HAP-1 (cell line): Measurements from ENCODE around the gene ARHGAP15.

ENCODE experiments used
- DNase-seq, 2 experiments: peaks; one replicate each; pipeline ENCODE4 v3.0.0-alpha.2; 2016 to 2020; ENCODE audit warnings: low spot score in 2 of 2
- H3K27me3 ChIP-seq: fragments of 250-450 bp; sonication (Bioruptor Pico); 2 replicates; pipeline ENCODE4 v1.5.1; 2020; ENCODE audit warnings: low read depth, mild to moderate bottlenecking, moderate library complexity
- H3K36me3 ChIP-seq: fragments of 250-450 bp; sonication (Bioruptor Pico); replicated peaks from 2 replicates; pipeline ENCODE4 v1.5.1; 2020; ENCODE audit warnings: mild to moderate bottlenecking
- H3K4me1 ChIP-seq: fragments of 250-450 bp; sonication (Bioruptor Pico); 2 replicates; pipeline ENCODE4 v1.5.1; 2020; ENCODE audit warnings: mild to moderate bottlenecking
- H3K4me3 ChIP-seq: fragments of 250-450 bp; sonication (Bioruptor Pico); 2 replicates; pipeline ENCODE4 v1.5.1; 2020; ENCODE audit warnings: mild to moderate bottlenecking, moderate library complexity
- H3K9me3 ChIP-seq: fragments of 250-450 bp; sonication (Bioruptor Pico); 2 replicates; pipeline ENCODE4 v1.5.1; 2020; ENCODE audit warnings: mild to moderate bottlenecking, moderate library complexity
- in situ Hi-C: fragments of 300-500 bp; cut with MboI; formaldehyde crosslinking; loops from 3 replicates; pipeline ENCODE4 v1.14.3; 2020; ENCODE audit warnings: low sequenced_read_pairs, inconsistent platforms, mixed read lengths

The ARHGAP15 gene

DNA sequence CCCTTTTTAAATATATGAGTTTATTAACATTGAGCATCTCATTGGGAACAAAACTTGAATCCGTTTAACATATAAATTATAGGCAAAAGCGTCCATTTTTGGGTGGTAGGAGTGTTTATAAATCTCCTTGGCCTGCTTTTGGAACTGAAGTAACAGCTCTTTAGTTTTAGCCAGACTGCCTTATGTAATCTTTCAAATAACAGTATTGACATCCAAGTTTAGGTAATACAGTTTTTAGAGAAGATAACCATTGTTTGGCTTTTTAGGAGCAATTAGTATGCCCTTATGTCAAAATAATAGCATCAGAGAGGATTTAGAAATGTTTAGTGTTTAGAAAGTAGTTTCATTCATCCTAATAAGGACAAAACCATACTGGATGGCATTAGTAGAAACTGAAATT lies 361.9 kb downstream of the ARHGAP15 start:
- no peak for DNase-seq
- in situ Hi-C loops, result no loop called here
- H3K4me3 ChIP-seq, result no peak overlapping the region
- 0 out of 2 replicates have a peak, but pooled peaks cover 3% of the 10 kb centered on the region for H3K27me3 ChIP-seq
- H3K4me1 ChIP-seq, result no peaks in the 10 kb centered on the region; the same call in 1 of the 2 replicates
- H3K9me3 ChIP-seq, result no peaks in the 10 kb centered on the region; the same call in 1 of the 2 replicates
- H3K36me3 ChIP-seq, result no peaks in the 10 kb centered on the region

GRCh38 chr2:143493339-143493738 lies 364.1 kb downstream of the ARHGAP15 start:
- in situ Hi-C loops, result no loop called here
- Histone ChIP-seq H3K9me3 (no peaks in the 10 kb centered on the region; the same call in 1 of the 2 replicates), H3K4me3 (no peak overlapping the region), H3K27me3 (no peaks in the 10 kb centered on the region), H3K36me3 (no peaks in the 10 kb centered on the region), H3K4me1 (no peaks in the 10 kb centered on the region; the same call in 1 of the 2 replicates)
- no peak for DNase-seq

DNA sequence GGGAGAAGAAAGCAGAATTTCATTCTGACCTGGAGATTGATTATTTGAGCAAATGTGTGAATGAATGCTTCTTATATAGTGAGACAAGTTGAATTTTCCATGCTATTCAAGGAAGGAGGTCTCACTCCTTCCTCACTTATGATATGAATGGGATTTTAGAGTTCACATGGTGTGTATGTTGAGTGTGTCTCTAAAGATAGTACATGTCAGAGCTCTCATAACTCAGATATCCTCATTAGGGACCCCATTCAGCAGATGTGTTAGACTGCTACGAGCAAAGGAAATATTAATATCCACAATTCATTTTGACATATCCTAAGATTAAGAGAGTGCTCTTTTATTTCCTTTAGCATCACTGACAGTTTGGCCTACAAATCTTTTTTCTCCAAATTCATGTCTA lies 368.5 kb downstream of the ARHGAP15 start:
- H3K27me3 ChIP-seq, result no peaks in the 10 kb centered on the region
- no peaks in the 10 kb centered on the region for H3K4me1 ChIP-seq
- in situ Hi-C loops, result no loop called here
- no peak for DNase-seq
- no peaks in the 10 kb centered on the region; the same call in 1 of the 2 replicates for H3K9me3 ChIP-seq
- H3K4me3 ChIP-seq, result no peak overlapping the region
- no peaks in the 10 kb centered on the region for H3K36me3 ChIP-seq

GRCh38 chr2:143498496-143498895 lies 369.3 kb downstream of the ARHGAP15 start:
- in situ Hi-C loops, result no loop called here
- H3K27me3 ChIP-seq, result no peaks in the 10 kb centered on the region
- H3K4me1 ChIP-seq, result no peaks in the 10 kb centered on the region
- H3K4me3 ChIP-seq, result no peak overlapping the region
- H3K9me3 ChIP-seq, result no peaks in the 10 kb centered on the region; the same call in 1 of the 2 replicates
- H3K36me3 ChIP-seq, result no peaks in the 10 kb centered on the region
- DNase-seq, result no peak

GRCh38 chr2:143499061-143499460 lies 369.8 kb downstream of the ARHGAP15 start:
- Histone ChIP-seq H3K27me3 (no peaks in the 10 kb centered on the region), H3K4me3 (no peak overlapping the region), H3K36me3 (no peaks in the 10 kb centered on the region), H3K4me1 (no peaks in the 10 kb centered on the region), H3K9me3 (no peaks in the 10 kb centered on the region; the same call in 1 of the 2 replicates)
- DNase-seq, result no peak
- in situ Hi-C loops, result no loop called here

GRCh38 chr2:143501106-143501676 lies 372.0 kb downstream of the ARHGAP15 start:
- in situ Hi-C loops, result no loop called here
- no peak for DNase-seq
- H3K4me3 ChIP-seq, result no peak overlapping the region

GRCh38 chr2:143503280-143503679 lies 374.1 kb downstream of the ARHGAP15 start:
- H3K27me3 ChIP-seq, result no peaks in the 10 kb centered on the region
- in situ Hi-C loops, result no loop called here

More at GRCh38 chr2:143501106-143501676, 372.0 kb downstream of the ARHGAP15 start:
- Histone ChIP-seq H3K4me1 (no peaks in the 10 kb centered on the region), H3K36me3 (no peaks in the 10 kb centered on the region), H3K9me3 (no peaks in the 10 kb centered on the region), H3K27me3 (no peaks in the 10 kb centered on the region)

GRCh38 chr2:143504397-143504796 lies 375.2 kb downstream of the ARHGAP15 start:
- Histone ChIP-seq H3K9me3 (no peaks in the 10 kb centered on the region), H3K4me3 (no peak overlapping the region), H3K4me1 (no peaks in the 10 kb centered on the region), H3K36me3 (no peaks in the 10 kb centered on the region), H3K27me3 (no peaks in the 10 kb centered on the region)
- in situ Hi-C loops, result no loop called here
- no peak for DNase-seq

More at GRCh38 chr2:143503280-143503679, 374.1 kb downstream of the ARHGAP15 start:
- Histone ChIP-seq H3K4me3 (no peak overlapping the region), H3K36me3 (no peaks in the 10 kb centered on the region), H3K4me1 (no peaks in the 10 kb centered on the region), H3K9me3 (no peaks in the 10 kb centered on the region)
- no peak for DNase-seq

GRCh38 chr2:143505542-143505941 lies 376.3 kb downstream of the ARHGAP15 start:
- in situ Hi-C loops, result no loop called here
- no peaks in the 10 kb centered on the region for H3K4me1 ChIP-seq
- no peaks in the 10 kb centered on the region for H3K36me3 ChIP-seq
- no peaks in the 10 kb centered on the region for H3K9me3 ChIP-seq
- no peak overlapping the region for H3K4me3 ChIP-seq
- H3K27me3 ChIP-seq, result no peaks in the 10 kb centered on the region
- DNase-seq, result no peak

DNA sequence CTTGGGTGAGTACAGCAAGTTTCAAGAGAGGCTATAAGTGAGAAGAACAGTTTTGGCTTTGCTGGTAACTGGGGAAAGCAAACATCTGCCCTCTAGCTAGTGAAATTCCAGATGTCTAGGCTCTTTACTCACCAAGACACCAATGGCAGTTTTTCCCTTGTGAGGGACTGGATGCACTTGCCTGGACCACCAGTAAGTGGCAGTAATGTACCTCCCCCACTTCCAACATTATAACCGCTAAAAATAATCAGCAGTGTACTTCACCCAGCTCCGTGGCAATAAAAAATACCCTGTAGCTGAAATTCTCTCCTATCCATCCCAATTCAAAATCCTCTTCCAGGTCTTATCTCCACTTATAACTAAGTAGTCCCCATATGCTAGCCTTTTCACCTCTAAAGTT lies 383.9 kb downstream of the ARHGAP15 start:
- Histone ChIP-seq H3K9me3 (no peaks in the 10 kb centered on the region), H3K27me3 (no peaks in the 10 kb centered on the region), H3K4me3 (no peak overlapping the region), H3K4me1 (no peaks in the 10 kb centered on the region), H3K36me3 (no peaks in the 10 kb centered on the region)
- in situ Hi-C loops, result no loop called here
- peak; percentile 48 to 56 for DNase-seq

DNA sequence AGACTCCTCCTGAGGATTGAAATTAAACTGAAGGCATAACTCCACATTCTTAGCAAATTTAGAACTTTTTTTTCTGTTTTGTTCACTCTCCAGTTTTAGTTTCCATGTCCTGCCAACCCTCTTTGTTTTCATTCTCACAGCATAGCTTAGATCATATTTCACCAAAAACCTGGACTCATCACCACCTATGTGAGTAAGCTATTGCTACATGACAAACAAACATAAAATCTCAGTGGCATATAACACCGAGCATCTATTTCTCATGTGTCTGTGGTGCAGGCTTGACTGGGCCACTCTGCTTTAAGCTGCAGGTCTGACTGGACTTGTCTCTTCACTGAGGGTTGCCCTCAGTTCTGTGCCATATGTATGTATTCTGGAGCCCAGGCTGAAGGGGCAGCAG lies 385.2 kb downstream of the ARHGAP15 start:
- Histone ChIP-seq H3K27me3 (no peaks in the 10 kb centered on the region), H3K4me3 (no peak overlapping the region), H3K4me1 (no peaks in the 10 kb centered on the region), H3K36me3 (no peaks in the 10 kb centered on the region), H3K9me3 (no peaks in the 10 kb centered on the region)
- no peak for DNase-seq
- in situ Hi-C loops, result no loop called here

DNA sequence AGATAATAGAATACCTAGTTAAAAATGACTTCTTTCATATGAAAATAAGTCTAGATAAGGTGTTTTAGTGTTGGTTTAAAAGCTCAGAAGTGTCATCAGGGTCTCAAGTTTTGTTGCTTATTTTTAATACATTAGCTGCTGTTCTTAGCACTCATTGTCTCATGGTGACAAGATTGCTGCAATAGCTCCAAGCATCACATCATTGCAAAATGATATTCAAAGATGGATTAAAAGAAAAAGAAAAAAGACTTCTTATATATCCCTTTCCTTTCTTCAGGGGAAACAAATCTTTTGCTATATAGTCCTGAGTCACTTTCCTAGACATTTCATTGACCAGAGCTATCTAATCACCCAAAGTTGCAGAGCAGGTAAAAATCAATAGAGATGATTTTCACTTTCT lies 386.1 kb downstream of the ARHGAP15 start:
- no peak for DNase-seq
- Histone ChIP-seq H3K4me3 (no peak overlapping the region), H3K27me3 (no peaks in the 10 kb centered on the region), H3K4me1 (no peaks in the 10 kb centered on the region), H3K9me3 (no peaks in the 10 kb centered on the region), H3K36me3 (no peaks in the 10 kb centered on the region)
- in situ Hi-C loops, result no loop called here

- Histone ChIP-seq H3K27me3 (no peaks in the 10 kb centered on the region), H3K4me3 (no peak overlapping the region), H3K4me1 (no peaks in the 10 kb centered on the region), H3K9me3 (no peaks in the 10 kb centered on the region), H3K36me3 (no peaks in the 10 kb centered on the region)
- no peak for DNase-seq
- in situ Hi-C loops, result no loop called here
Observed at GRCh38 chr2:143519521-143519920, 390.3 kb downstream of the ARHGAP15 start.

DNA sequence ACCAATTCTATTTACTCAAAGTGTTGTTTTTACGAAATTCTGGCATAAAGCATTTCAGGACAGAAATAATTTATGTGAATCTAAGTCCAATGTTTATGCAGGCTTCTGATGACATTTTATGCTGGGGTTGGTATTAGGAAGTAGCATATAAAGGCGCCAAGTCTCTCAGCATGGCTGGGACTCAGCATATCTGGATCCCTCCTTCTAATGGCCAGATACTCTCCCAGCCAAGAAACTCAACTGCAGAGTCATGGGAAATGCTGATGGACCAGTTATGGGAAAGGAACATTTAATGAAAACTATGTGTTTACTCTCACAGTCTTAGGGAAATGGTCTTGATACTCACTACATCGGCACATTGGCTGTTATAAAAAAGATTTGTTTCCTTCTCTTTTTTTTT lies 392.2 kb downstream of the ARHGAP15 start:
- no peaks in the 10 kb centered on the region for H3K27me3 ChIP-seq
- H3K4me1 ChIP-seq, result no peaks in the 10 kb centered on the region
- no peak for DNase-seq
- in situ Hi-C loops, result no loop called here
- H3K4me3 ChIP-seq, result no peak overlapping the region
- no peaks in the 10 kb centered on the region for H3K9me3 ChIP-seq
- H3K36me3 ChIP-seq, result no peaks in the 10 kb centered on the region

GRCh38 chr2:143522699-143523098 lies 393.5 kb downstream of the ARHGAP15 start:
- no peaks in the 10 kb centered on the region for H3K4me1 ChIP-seq
- no peak for DNase-seq
- no peak overlapping the region for H3K4me3 ChIP-seq
- in situ Hi-C loops, result no loop called here
- H3K36me3 ChIP-seq, result no peaks in the 10 kb centered on the region
- no peaks in the 10 kb centered on the region for H3K9me3 ChIP-seq
- no peaks in the 10 kb centered on the region for H3K27me3 ChIP-seq
